PC-9 (cell line): ENCODE data around the gene C7orf33. TPM values are rescaled to one million over a fixed set of nuclear protein-coding genes. Genes with fewer than 3 reads are reported as not detected.
A peak's percentile ranks its signal among the peaks of the same experiment; 100 is the strongest.
"Not testable (repeated sequence)": the region's sequence is repeated elsewhere in the genome, so short reads cannot be mapped to it uniquely, and the experiment has no call there.

ENCODE experiments used
- BruUV-seq: library from RNA; stranded (reverse); fragments of 400-500 nt; replicated peaks from 2 replicates; lab custom pipeline; 2021; lab: Mats Ljungman, UMichigan
- CTCF ChIA-PET: fragments of 300-600 bp; sonication (Branson Sonifier 250); formaldehyde crosslinking; loops from one replicate; lab custom pipeline; 2022; ENCODE audit warnings: antibody characterized with exemption; lab: Charles Lee
- POLR2A ChIA-PET: fragments of 300-600 bp; sonication (Branson Sonifier 250); formaldehyde crosslinking; loops from one replicate; lab custom pipeline; 2022; ENCODE audit warnings: antibody characterized with exemption; ENCODE audit not compliant: unreplicated experiment; lab: Charles Lee
- DNase-seq, 2 experiments: peaks; one replicate each; pipeline versions ENCODE4 v3.0.0 to v3.0.0-alpha.2; 2015 to 2022; ENCODE audit warnings: mixed read lengths in 1 of 2
- H2AFZ ChIP-seq: fragments of 200-600 bp; sonication (generic); 2 replicates; pipeline ENCODE4 v1.8.1; 2017; ENCODE audit warnings: antibody characterized with exemption
- H3F3A ChIP-seq: fragments of 200-600 bp; sonication (generic); 2 replicates; pipeline ENCODE4 v1.8.1; 2017; ENCODE audit warnings: antibody characterized with exemption, mild to moderate bottlenecking, low read depth; ENCODE audit not compliant: insufficient read depth
- H3K27ac ChIP-seq: fragments of 200-600 bp; sonication (generic); 2 replicates; pipeline ENCODE4 v1.6.1; 2016; ENCODE audit warnings: mixed run types
- H3K27me3 ChIP-seq: fragments of 200-600 bp; sonication (generic); 2 replicates; pipeline ENCODE4 v1.6.1; 2016; ENCODE audit warnings: low read depth, mixed run types; ENCODE audit not compliant: insufficient read depth
- H3K36me3 ChIP-seq: fragments of 200-600 bp; sonication (generic); 2 replicates; pipeline ENCODE4 v1.6.1; 2016; ENCODE audit warnings: low read depth, mixed run types
- H3K4me1 ChIP-seq: fragments of 200-600 bp; sonication (generic); replicated peaks from 2 replicates; pipeline ENCODE4 v1.6.1; 2016; ENCODE audit warnings: mixed run types; ENCODE audit not compliant: insufficient read depth
- H3K4me2 ChIP-seq: fragments of 200-600 bp; sonication (generic); 2 replicates; pipeline ENCODE4 v1.6.1; 2017; ENCODE audit warnings: mixed run types
- H3K4me3 ChIP-seq: fragments of 200-600 bp; sonication (generic); 2 replicates; pipeline ENCODE4 v1.6.1; 2016; ENCODE audit warnings: mixed run types
- H3K79me2 ChIP-seq: fragments of 200-600 bp; sonication (generic); 2 replicates; pipeline ENCODE4 v1.6.1; 2017; ENCODE audit warnings: low read depth, mixed run types
- H3K9me2 ChIP-seq: fragments of 200-600 bp; sonication (generic); 2 replicates; pipeline ENCODE4 v1.8.1; 2017; ENCODE audit warnings: mild to moderate bottlenecking; ENCODE audit not compliant: insufficient read depth
- H3K9me3 ChIP-seq: fragments of 200-600 bp; sonication (generic); 2 replicates; pipeline ENCODE4 v1.8.1; 2016; ENCODE audit warnings: low read depth; ENCODE audit not compliant: insufficient read depth
- H4K20me1 ChIP-seq: fragments of 200-600 bp; sonication (generic); 2 replicates; pipeline ENCODE4 v1.8.1; 2017; ENCODE audit not compliant: insufficient read depth
- CTCF ChIP-seq: fragments of 200-600 bp; sonication (generic); conservative IDR thresholded peaks from 2 replicates; pipeline ENCODE4 v1.6.1; 2017; ENCODE audit warnings: mixed run types, antibody characterized with exemption, mild to moderate bottlenecking, moderate library complexity
- EZH2 ChIP-seq: fragments of 200-600 bp; sonication (generic); IDR thresholded peaks from 2 replicates; pipeline ENCODE4 v1.8.0; 2017; ENCODE audit warnings: antibody characterized with exemption, low read depth
- intact Hi-C: fragments of 100-400 bp; cut with micrococcal nuclease; formaldehyde crosslinking; loops from one replicate; pipeline ENCODE4 v1.10.0; 2022; ENCODE audit not compliant: unreplicated experiment
- total RNA-seq: library from RNA; stranded (reverse); gene quantifications from 2 replicates; pipeline ENCODE4 v1.2.3, GENCODE V29; 2021

C7orf33 gene
- total RNA-seq, 1 experiment from 2014 or later = not detected

- no peak overlapping the region for H3K27ac ChIP-seq
- no peaks in the 10 kb centered on the region for H3K79me2 ChIP-seq
- no peak overlapping the region for H3K4me2 ChIP-seq
- H3K9me2 ChIP-seq = no peaks in the 10 kb centered on the region; the same call in 1 of the 2 replicates
- no peak overlapping the region for H3K4me3 ChIP-seq
- no peaks in the 10 kb centered on the region for H3K4me1 ChIP-seq
- H4K20me1 ChIP-seq = no peaks in the 10 kb centered on the region
- POLR2A ChIA-PET = no interaction called here
- intact Hi-C loops = no loop called here
- H2AFZ ChIP-seq = no peak overlapping the region
- CTCF ChIA-PET = no interaction called here
- TF ChIP-seq EZH2 (no peak), CTCF (no peak)
- H3K36me3 ChIP-seq = no peaks in the 10 kb centered on the region
- H3F3A ChIP-seq = no peaks in the 10 kb centered on the region
- no peak for DNase-seq
- H3K27me3 ChIP-seq = peaks cover 31% of the 10 kb centered on the region
- BruUV-seq = no TSS peak
- H3K9me3 ChIP-seq = no peaks in the 10 kb centered on the region
These were observed 926 bp upstream of the C7orf33 start for GRCh38 chr7:148589640-148590039.

- CTCF ChIA-PET, H3K9me2 ChIP-seq, intact Hi-C loops, H4K20me1 ChIP-seq, DNase-seq, H3K9me3 ChIP-seq, H3K4me1 ChIP-seq, H3K4me2 ChIP-seq, POLR2A ChIA-PET, H3K27ac ChIP-seq, H3F3A ChIP-seq, H3K79me2 ChIP-seq, H2AFZ ChIP-seq, H3K4me3 ChIP-seq, H3K36me3 ChIP-seq, BruUV-seq, H3K27me3 ChIP-seq: not testable (repeated sequence)
These were observed 5.8 kb downstream of the C7orf33 start for GRCh38 chr7:148596354-148596753.

- POLR2A ChIA-PET = no interaction called here
- no peak overlapping the region for H3K27ac ChIP-seq
- no peak overlapping the region for H3K4me3 ChIP-seq
- no peak overlapping the region for H2AFZ ChIP-seq
- BruUV-seq = no TSS peak
- H3K9me3 ChIP-seq = no peaks in the 10 kb centered on the region
- TF ChIP-seq EZH2 (no peak), CTCF (no peak)
- H3K36me3 ChIP-seq = no peaks in the 10 kb centered on the region
- H3K4me1 ChIP-seq = no peaks in the 10 kb centered on the region
- intact Hi-C loops = no loop called here
- CTCF ChIA-PET = no interaction called here
- no peaks in the 10 kb centered on the region for H3F3A ChIP-seq
- DNase-seq = no peak
- no peaks in the 10 kb centered on the region for H3K27me3 ChIP-seq
- no peaks in the 10 kb centered on the region for H4K20me1 ChIP-seq
- H3K79me2 ChIP-seq = no peaks in the 10 kb centered on the region
- no peak overlapping the region for H3K4me2 ChIP-seq
- no peaks in the 10 kb centered on the region for H3K9me2 ChIP-seq
These were observed 7.8 kb downstream of the C7orf33 start for GRCh38 chr7:148598351-148598750.

- no peaks in the 10 kb centered on the region for H3K9me3 ChIP-seq
- H3K36me3 ChIP-seq = no peaks in the 10 kb centered on the region
- no peaks in the 10 kb centered on the region for H3K79me2 ChIP-seq
- no peaks in the 10 kb centered on the region for H3F3A ChIP-seq
- TF ChIP-seq CTCF (no peak), EZH2 (no peak)
- peak in 1 of 2 experiments; percentile 9 for DNase-seq
- BruUV-seq = no TSS peak
- no peak overlapping the region for H3K4me2 ChIP-seq
- no peak overlapping the region for H2AFZ ChIP-seq
- ChIA-PET CTCF (no interaction called here), POLR2A (no interaction called here)
- no peaks in the 10 kb centered on the region; the same call in 1 of the 2 replicates for H3K27me3 ChIP-seq
- no peaks in the 10 kb centered on the region for H3K4me1 ChIP-seq
- no peak overlapping the region for H3K27ac ChIP-seq
- intact Hi-C loops = no loop called here
- H3K4me3 ChIP-seq = no peak overlapping the region
- no peaks in the 10 kb centered on the region for H3K9me2 ChIP-seq
- H4K20me1 ChIP-seq = no peaks in the 10 kb centered on the region
These were observed 14.8 kb downstream of the C7orf33 start for GRCh38 chr7:148605350-148605749.
